Measurements from ENCODE around the gene TREML2.
A peak's percentile ranks its signal among the peaks of the same experiment; 100 is the strongest.
"Not testable (repeated sequence)": the region's sequence is repeated elsewhere in the genome, so short reads cannot be mapped to it uniquely, and the experiment has no call there.

Gene TREML2

DNA sequence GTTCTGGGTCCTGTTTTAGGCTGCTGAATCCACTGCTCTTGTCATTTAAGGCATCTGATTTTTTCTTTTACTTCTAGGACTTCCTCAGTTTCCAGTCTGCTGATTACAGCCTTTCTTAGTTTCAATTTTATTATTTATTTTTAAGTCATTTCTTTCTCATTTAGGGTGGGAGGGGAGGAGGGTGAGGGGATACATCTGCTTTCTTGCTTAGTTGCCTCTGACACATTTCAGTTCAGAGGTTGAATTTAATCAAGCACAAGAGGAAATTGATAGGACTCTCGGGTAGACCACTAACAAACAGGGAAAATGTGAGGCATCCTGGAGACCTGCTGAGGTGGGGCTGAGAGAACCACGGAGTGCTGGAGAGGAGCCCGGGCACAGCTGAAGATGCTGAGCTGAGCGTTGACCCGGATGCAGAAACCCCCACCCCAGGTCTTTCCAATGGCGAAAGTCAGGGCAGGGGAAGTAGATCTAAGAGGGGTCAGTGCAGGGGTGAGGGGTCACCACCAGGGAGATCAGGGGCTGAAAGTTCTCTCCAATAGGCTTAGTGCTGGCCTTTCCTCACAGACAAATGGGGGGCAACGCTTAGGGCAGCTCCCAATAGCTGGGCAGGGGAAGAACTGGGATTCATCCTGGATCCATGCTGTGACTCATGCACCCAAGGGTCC is 7.6 kb upstream of the TREML2 start:
- DNase-seq (ENCODE audit: low read depth) = no peak

GRCh38 chr6:41204156-41204555 is 3.2 kb upstream of the TREML2 start:
- DNase-seq (ENCODE audit: low read depth) = no peak

GRCh38 chr6:41201764-41202173 is 820 bp upstream of the TREML2 start:
- no peak for DNase-seq (ENCODE audit: low read depth)

GRCh38 chr6:41200296-41200900 is 551 bp downstream of the TREML2 start:
- peak; percentile 26 for DNase-seq (ENCODE audit: low read depth)

DNA sequence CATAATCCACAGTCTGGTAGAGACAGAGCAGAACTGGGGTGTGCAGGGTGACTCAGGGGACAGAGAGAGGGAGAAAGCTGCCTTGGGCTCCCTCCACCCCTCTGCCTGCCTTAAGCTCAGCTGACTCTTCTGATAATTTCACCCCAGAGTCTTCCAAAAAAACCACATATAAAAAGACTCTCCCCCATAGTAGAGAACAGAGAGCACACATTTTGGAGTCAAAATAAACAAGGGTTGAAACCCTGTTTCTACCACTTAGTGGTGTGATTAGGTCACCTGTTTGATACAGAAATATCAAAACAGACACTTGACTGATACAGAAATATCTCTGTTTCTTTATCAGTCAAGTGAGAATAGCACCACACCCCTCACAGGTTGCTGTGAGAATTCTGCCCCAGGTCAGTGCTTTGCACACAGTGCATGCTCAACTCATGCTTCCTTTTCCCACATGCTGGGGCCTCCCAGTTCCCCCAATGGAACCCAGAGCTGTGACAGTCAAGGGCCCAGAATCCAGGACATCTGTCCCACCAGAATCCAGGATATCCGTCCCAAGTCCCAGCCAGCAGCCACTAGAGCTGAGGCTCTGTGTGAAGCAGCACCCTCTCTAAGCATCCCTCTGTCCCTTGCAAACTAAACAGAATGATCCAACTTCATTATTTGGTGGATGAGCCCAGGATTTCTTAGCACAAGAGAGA is 1.2 kb downstream of the TREML2 start:
- no peak for DNase-seq (ENCODE audit: low read depth)

DNA sequence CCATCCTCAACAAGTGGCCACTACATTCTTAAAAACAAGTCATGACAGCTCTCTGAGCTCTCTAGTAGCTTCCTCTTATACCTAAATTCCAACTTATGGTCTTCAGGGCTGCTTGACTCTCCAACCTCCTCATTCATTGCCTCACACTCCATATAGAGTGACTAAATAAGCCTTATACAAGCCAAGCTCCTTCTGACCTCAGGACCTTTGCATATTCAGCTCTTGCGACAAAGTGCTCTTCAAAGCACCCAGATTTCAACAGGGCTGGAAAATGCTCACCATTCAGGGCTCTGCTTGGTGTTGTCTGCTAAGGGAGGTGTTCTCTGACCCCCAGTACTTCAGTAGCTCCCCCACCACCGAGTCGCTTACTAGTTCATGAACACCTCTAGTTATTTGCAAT is 3.7 kb downstream of the TREML2 start:
- DNase-seq (ENCODE audit: low read depth) = no peak

- DNase-seq (ENCODE audit: low read depth) = no peak
These were observed 6.6 kb downstream of the TREML2 start for GRCh38 chr6:41194386-41194785.

DNA sequence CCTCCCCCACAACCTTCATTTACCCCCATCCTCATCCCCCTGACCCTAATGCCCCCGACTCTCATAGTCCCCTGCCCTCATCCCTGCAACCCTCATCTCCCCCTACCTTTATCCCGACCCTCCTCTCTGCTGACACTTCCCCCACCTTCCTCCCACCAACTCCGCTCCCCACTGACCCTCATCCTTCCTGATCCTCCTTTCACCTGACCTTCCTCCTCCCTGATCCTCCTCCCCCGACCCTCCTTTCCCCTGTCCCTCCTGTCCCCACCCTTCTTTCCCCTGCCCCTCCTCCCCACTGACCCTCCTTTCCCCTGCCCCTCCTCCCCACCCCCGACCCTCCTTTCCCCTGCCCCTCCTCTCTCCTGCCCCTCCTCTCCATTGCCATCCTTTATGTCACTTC is 7.1 kb downstream of the TREML2 start:
- DNase-seq (ENCODE audit: low read depth) = no peak

DNA sequence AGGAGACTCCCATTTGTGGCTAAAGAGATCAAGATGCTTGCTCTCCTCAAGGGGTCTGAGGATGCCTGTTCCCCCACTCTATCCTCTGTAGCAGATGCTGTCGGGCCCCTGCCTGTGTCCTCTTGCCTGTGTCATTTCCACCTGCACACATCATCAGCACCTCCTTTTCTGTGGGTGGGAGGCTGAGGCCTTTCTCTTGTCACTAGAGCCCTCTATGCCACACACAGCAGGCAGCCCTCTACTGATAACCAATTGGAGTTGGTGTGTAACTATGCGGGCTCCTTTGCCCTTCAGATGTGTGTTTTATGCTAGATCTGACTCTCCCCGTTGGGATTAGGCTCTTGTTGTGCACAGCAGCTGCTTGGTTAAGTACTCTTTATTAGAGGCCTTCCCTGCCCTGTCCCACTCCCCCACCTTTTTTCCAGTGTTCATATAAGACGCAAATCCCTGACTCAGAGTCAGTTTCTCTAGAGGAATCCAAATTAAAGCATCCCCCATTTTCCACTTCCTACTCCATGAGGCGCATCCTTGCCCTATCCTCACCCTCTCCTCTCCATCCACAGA is 7.7 kb downstream of the TREML2 start:
- no peak for DNase-seq (ENCODE audit: low read depth)

GRCh38 chr6:41191569-41191968 is 9.4 kb downstream of the TREML2 start:
- no peak for DNase-seq (ENCODE audit: low read depth)

GRCh38 chr6:41190791-41191190 is 10.2 kb downstream of the TREML2 start:
- no peak for DNase-seq (ENCODE audit: low read depth)

DNA sequence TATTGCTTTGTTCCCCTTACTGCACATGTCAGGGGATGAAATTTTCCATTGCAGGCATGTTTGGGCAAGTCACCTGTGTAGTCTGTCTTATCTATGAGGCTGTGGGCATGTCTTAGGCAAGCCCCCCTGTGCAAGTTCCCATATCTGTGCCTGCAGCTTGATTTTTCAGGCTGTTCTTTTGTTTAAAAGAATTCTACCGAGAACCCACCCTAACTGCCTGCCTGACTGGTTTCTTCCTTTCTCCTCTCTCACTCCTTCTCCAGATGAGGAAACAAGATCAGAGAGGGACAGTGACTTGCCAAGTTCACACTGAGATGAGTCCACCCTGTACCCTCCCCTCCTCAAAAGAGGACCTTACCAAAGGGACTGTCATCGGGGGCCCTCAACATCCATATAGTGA is 11.0 kb downstream of the TREML2 start:
- DNase-seq (ENCODE audit: low read depth) = no peak

- not testable (repeated sequence) for DNase-seq (ENCODE audit: low read depth)
These were observed 11.9 kb downstream of the TREML2 start for GRCh38 chr6:41189046-41189445.

- no peak for DNase-seq (ENCODE audit: low read depth)
These were observed 12.7 kb downstream of the TREML2 start for GRCh38 chr6:41187924-41188886.

DNA sequence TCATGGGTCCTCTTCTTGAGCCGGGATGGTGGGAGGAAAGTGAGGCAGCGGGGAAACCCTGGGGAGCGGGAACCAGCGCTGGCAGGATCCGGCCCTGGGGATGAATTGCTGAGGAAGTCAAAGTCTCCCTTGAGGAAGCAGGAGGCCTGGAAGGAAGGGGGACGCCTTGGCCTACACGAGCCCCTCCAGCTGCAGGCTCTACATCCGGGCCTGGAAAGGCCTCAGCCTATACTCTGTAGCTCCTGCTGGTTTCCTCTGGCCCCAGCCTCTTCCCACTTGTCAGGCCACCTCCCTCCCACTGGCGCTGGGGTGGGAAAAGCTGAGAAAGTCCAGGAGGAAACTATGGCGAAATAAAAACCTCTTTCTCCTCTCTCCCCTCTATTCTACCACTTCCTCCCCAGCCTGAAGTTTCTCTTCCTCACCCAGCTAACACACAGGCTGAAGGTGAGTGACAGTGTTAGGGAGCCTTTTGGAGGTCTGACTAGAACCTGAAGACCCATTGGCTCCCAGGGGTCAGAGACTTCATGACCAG is 14.9 kb downstream of the TREML2 start:
- no peak for DNase-seq (ENCODE audit: low read depth)

GRCh38 chr6:41184761-41185160 is 16.2 kb downstream of the TREML2 start:
- no peak for DNase-seq (ENCODE audit: low read depth)

DNA sequence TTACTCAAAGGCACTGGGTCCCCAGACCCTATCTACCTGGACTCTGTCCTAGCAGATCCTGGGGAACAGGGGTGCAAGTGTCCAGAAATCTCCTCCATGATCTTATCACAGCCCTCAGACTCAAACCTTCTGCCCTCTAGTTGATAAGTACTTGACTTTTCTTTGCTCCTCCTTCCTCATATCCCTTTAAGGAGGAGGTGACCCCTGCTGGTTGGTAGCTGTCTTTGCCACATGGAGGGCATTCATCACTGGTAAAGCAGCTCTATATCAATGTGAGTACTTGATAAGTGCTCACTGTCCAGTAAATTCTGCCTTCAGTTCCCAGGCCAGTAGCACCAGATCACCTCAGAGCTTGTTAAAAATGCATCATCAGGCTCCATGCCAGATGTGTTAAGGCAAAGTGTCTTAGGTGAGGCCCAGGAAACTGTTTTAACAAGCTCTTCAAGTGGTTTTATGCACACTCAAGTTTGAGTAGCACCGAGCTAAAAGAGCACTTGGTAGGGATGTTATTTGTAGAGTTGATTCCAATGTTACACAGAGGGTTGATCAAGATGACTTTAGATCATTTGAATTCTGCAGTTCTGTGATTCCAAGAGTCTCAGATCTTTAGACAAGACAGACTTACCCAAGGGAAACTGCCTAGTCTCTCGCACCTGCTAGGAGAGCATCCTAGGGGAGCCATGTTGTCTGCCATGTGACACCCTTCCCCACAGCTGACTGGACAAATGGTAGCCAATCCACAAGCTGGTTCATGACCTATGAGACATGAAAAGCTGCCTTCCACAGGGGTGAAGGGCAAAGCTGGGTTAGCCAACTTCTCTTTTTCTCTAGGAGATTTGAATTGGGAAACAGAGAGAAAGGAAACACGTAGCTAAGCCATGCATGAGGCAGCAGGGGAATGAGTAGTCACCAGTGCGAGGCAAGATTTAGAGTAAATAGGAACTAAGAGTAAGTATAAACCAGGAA is 18.6 kb downstream of the TREML2 start:
- DNase-seq (ENCODE audit: low read depth) = peak; percentile 40

DNA sequence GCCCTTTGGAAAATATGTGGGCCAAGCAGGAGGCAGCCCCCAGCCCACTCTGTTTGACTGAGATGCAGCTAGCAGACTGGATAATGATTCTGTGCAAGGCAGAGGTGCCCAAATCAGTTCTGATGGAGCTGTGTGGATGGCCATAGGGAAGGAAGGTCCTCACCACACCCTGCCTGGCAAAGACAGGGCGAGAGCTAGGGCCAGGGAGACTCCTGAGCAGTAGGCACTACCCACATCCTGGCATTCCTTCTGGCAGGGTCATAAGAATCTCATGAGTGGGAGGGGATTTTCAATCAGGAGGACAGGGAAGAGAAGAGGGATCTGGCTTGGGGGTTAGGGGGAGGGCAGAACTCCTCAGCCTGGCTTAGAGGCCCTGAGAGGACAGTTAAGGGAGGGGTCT is 19.4 kb downstream of the TREML2 start:
- DNase-seq (ENCODE audit: low read depth) = no peak

DNA sequence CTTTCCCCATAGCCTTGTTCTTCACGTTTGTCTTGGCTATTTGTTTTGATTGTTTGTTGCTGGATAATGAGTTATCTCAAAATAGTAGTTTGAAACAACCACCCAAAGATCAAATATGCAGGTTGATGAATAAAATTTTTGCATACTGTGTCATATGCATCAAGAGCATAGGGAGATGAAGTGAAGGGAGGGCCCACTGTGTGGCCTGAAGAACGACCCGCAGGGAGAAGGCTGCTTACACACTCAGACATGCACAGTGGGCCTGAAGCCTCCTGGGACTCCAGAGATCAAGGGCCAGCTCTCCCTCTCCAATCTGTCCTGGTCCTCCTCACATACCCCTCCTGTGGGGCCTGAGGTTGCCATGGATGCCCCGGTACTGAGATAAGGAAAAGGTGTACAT is 21.8 kb downstream of the TREML2 start:
- DNase-seq (ENCODE audit: low read depth) = no peak

DNA sequence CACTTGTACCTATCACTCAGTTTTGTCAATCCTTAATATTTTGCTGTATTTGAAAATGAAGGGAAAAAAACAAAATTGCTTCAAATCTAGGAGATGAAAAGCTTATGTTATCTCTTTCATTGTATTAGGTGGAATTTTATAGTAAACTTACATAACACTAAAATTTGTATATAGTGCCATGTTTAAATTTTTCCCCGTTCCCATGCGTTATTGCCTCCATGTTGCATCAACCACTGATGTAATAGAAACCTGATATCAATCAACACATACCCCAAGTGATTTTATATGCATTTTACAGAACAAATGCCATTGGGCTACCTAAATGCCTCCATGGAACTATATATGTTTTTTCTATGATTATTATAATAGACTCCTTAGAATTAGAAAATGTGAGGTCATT is 23.3 kb downstream of the TREML2 start:
- DNase-seq (ENCODE audit: low read depth) = no peak

DNA sequence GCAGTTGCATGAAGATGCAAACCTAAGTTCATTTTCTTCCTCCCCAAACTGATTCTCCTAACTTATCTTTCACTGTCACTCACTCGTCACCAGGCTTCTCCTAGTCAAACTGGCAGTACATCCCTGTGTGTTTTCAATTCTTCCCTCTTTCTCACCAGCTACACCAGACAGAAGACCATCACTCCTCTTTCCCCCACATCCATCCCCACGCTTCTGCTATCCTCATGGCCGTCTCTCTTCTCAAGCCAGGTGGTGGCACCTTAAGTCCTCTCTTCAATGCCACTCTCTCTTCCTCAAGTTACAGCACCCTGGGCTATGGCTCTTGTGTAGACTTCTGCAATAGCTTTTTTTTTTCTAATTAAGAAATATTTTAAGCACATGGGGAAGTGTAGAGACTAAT is 23.7 kb downstream of the TREML2 start:
- DNase-seq (ENCODE audit: low read depth) = no peak
